Heart right ventricle (tissue), 16 donors: Measurements from ENCODE around the gene RPS6KA5. TPM values are rescaled to one million over a fixed set of nuclear protein-coding genes. Genes with fewer than 3 reads are reported as not detected.

Experiments used
- ATAC-seq, 8 donors: fragments of 200-7000 bp; cut with Tn5 transposase; one replicate each; pipeline ENCODE4 v1.9.1; 2020; ENCODE audit warnings: mild to moderate bottlenecking in 8 of 8, moderate library complexity in 8 of 8, moderate number of reproducible peaks in 1 of 8
- DNase-seq, 2 donors: peaks; one replicate each; pipeline ENCODE4 v3.0.0-alpha.2; 2020
- H3K27ac ChIP-seq, 10 donors: fragments of 200-600 bp; sonication (generic) in 2 of 10; one replicate each; pipeline versions ENCODE4 v1.5.0 to v1.8.0; 2020 to 2022; ENCODE audit warnings: mild to moderate bottlenecking in 3 of 10
- H3K27me3 ChIP-seq, 7 donors: fragments of 200-600 bp; one replicate each; pipeline ENCODE4 v1.8.0; 2021 to 2022; ENCODE audit warnings: mild to moderate bottlenecking in 2 of 7
- H3K36me3 ChIP-seq, 9 donors: fragments of 200-600 bp; sonication (generic) in 1 of 9; one replicate each; pipeline versions ENCODE4 v1.5.0 to v1.8.0; 2020 to 2022; ENCODE audit warnings: mild to moderate bottlenecking in 2 of 9
- H3K4me1 ChIP-seq, 9 donors: fragments of 200-600 bp; sonication (generic) in 1 of 9; one replicate each; pipeline versions ENCODE4 v1.5.0 to v1.8.0; 2020 to 2022; ENCODE audit warnings: mild to moderate bottlenecking in 4 of 9
- H3K4me3 ChIP-seq, 10 donors: fragments of 200-600 bp; sonication (generic) in 2 of 10; one replicate each; pipeline versions ENCODE4 v1.5.0 to v1.8.0; 2020 to 2022; ENCODE audit warnings: mild to moderate bottlenecking in 7 of 10, moderate library complexity in 2 of 10
- H3K9me3 ChIP-seq, 11 donors: fragments of 200-600 bp in 10 of 11; sonication (generic) in 2 of 11; one replicate each; pipeline versions ENCODE4 v1.5.0 to v1.8.0; 2013 to 2022; ENCODE audit warnings: mild to moderate bottlenecking in 2 of 11, control low read depth in 1 of 11, moderate library complexity in 1 of 11
- CTCF ChIP-seq, 9 donors: fragments of 200-600 bp; sonication (generic) in 2 of 9; IDR thresholded peaks; one replicate each; pipeline versions ENCODE4 v1.5.0 to v1.8.0; 2021 to 2022; ENCODE audit warnings: antibody characterized with exemption in 9 of 9, mild to moderate bottlenecking in 5 of 9, moderate library complexity in 1 of 9
- WGBS, 2 donors: extraction: QIAGEN DNeasy Blood & Tissue Kit; methylation state at CpG; one replicate each; pipeline ENCODE4 v1.1.7; 2013; ENCODE audit warnings: inconsistent platforms in 1 of 2; 5-methylcytosine and 5-hydroxymethylcytosine counted together
- intact Hi-C, 10 donors: fragments of 100-400 bp; cut with DNase I; formaldehyde crosslinking; loops; one replicate each; pipeline versions ENCODE4 v1.11.1 to v1.14.2; 2022
- polyA plus RNA-seq, 2 donors: library from polyadenylated mRNA; stranded (reverse); fragments of 200-250 nt; gene quantifications; one replicate each; pipeline ENCODE4 v1.2.3, GENCODE V29; 2013
- total RNA-seq, 10 donors: library from RNA; stranded (reverse); fragmentation: NEBNext Ultra II Directional in 3 of 10; extraction: Animal tissue kit (Norgen Biotek cat#: 25700) in 3 of 10; gene quantifications; one replicate each; pipeline versions ENCODE4 v1.2.1 to v1.2.4, GENCODE V29; 2021 to 2023
- donor health status: Arrhythmogenic right ventricular cardiomyopathy.
- donor health status: ischemic (EF 13 %, LVEDD 7.1; RV severe dilation, severe dysfunction).
- donor health status: healthy with polysubstance abuse.
- donor health status: DM: no; HTN: yes; CAD: no.
- donor health status: DM: no; HTN: no; CAD: no.
- donor health status: ischemic (EF 25% LVEDD 6.9; RV normal size, moderate dysfunction).
- donor health status: ischemic (EF 25% LVEDD 5.7; RV mildly dilated, moderate dysfunction).
- donor health status: healthy.
- donor health status: DM: yes; HTN: yes; CAD: no.
- donor health status: Ischemic cardiomyopathy.
- donor health status: ischemic (EF 35%, LVEDD 5.7; RV mildly dilated, moderate dysfunction).
- donor health status: nonischemic (EF 11% LVEDD 7.7; RV severe dilation, severe dysfunction).
- donor health status: DM: yes; HTN: yes; CAD: no.
- donor health status: PGD.
- donor health status: ischemic (EF 29% LVEDD 5.4; RV normal size, mild dysfunction).
- donor health status: nonischemic (EF 23%, LVEDD 6.1; RV moderate dilation, normal function).

RPS6KA5 gene
- total and polyA plus RNA-seq, 12 donors, result 0.84 to 22.5 (median 9.2) TPM

GRCh38 chr14:91075553-91075952 is 15.1 kb upstream of the RPS6KA5 start:
- 88 to 93% methylated on average over 5 of the region's 5 CpGs for WGBS, 2 donors
- intact Hi-C loops, result no loop called here

GRCh38 chr14:91070572-91070971 is 10.1 kb upstream of the RPS6KA5 start:
- H3K4me3 ChIP-seq, result no peak overlapping the region
- no peak for TF ChIP-seq CTCF (IDR thresholded peaks at IDR 0.05)
- H3K27ac ChIP-seq, result no peak overlapping the region
- DNase-seq (no peak), ATAC-seq (no peak)
- no peaks in the 10 kb centered on the region for H3K27me3 ChIP-seq
- H3K4me1 ChIP-seq, result peaks cover 0 to 15% (median 0%) of the 10 kb centered on the region in 9 donors
- no peaks in the 10 kb centered on the region for H3K36me3 ChIP-seq
- H3K9me3 ChIP-seq, result peaks cover 0 to 11% (median 0%) of the 10 kb centered on the region in 11 donors
- intact Hi-C loops, result loop anchor here in 1 of 10 donors (1.0 kb wide), 1 partner anchor 46 kb away; no protein-coding TSS in a partner anchor

More at GRCh38 chr14:91075553-91075952, 15.1 kb upstream of the RPS6KA5 start:
- no peak for DNase-seq
- Histone ChIP-seq H3K36me3 (no peaks in the 10 kb centered on the region), H3K9me3 (peaks cover 0 to 6% (median 0%) of the 10 kb centered on the region in 11 donors), H3K4me3 (no peak overlapping the region), H3K27me3 (no peaks in the 10 kb centered on the region), H3K27ac (no peak overlapping the region), H3K4me1 (peaks cover 0 to 9% (median 0%) of the 10 kb centered on the region in 9 donors)
- no peak for ATAC-seq
- no peak for TF ChIP-seq CTCF (IDR thresholded peaks at IDR 0.05)

- intact Hi-C loops, result loop anchor here in 3 of 10 donors (10.0 kb wide), 3 partner anchors 56 to 164 kb away; no protein-coding TSS in a partner anchor
- no peak for TF ChIP-seq CTCF (IDR thresholded peaks at IDR 0.05)
- no peak for ATAC-seq
Observed at GRCh38 chr14:91068642-91069041, 8.2 kb upstream of the RPS6KA5 start.

GRCh38 chr14:91067186-91067585 is 6.7 kb upstream of the RPS6KA5 start:
- Histone ChIP-seq H3K4me3 (no peak overlapping the region), H3K9me3 (peaks cover 0 to 11% (median 0%) of the 10 kb centered on the region in 11 donors), H3K27me3 (no peaks in the 10 kb centered on the region), H3K27ac (peak overlapping the region in 1 of 10 donors; percentile 49), H3K36me3 (no peaks in the 10 kb centered on the region), H3K4me1 (peaks cover 0 to 33% (median 0%) of the 10 kb centered on the region in 9 donors)
- no peak for TF ChIP-seq CTCF (IDR thresholded peaks at IDR 0.05)
- no peak for DNase-seq
- no peak for ATAC-seq
- intact Hi-C loops, result loop anchor here in 3 of 10 donors (10.0 kb wide), 3 partner anchors 58 to 162 kb away; no protein-coding TSS in a partner anchor
- WGBS, 2 donors, result 91 to 100% methylated on average over 1 of the region's 1 CpG

More at GRCh38 chr14:91068642-91069041, 8.2 kb upstream of the RPS6KA5 start:
- H3K27me3 ChIP-seq, result no peaks in the 10 kb centered on the region
- H3K27ac ChIP-seq, result no peak overlapping the region
- WGBS, 2 donors, result 90 to 91% methylated on average over 2 of the region's 2 CpGs
- no peak overlapping the region for H3K4me3 ChIP-seq
- no peak for DNase-seq
- peaks cover 0 to 21% (median 0%) of the 10 kb centered on the region in 9 donors for H3K4me1 ChIP-seq
- H3K36me3 ChIP-seq, result no peaks in the 10 kb centered on the region
- peaks cover 0 to 11% (median 0%) of the 10 kb centered on the region in 11 donors for H3K9me3 ChIP-seq
